Endothelial cell of umbilical vein (primary cell): ENCODE measurements around the gene RIMKLB. TPM values are rescaled to one million over a fixed set of nuclear protein-coding genes. Genes with fewer than 3 reads are reported as not detected.

Source experiments
- BruUV-seq: library from RNA; stranded (reverse); fragments of 400-500 nt; replicated peaks from 2 replicates; lab custom pipeline; 2021; lab: Mats Ljungman, UMichigan
- CTCF ChIA-PET: fragments of 300-600, 350-600 bp; sonication (Branson Sonifier 250); formaldehyde crosslinking; loops from one replicate; lab custom pipeline; 2021; ENCODE audit warnings: antibody characterized with exemption, inconsistent platforms; lab: Charles Lee
- POLR2A ChIA-PET: fragments of 300-600, 350-600 bp; sonication (Branson Sonifier 250); formaldehyde crosslinking; loops from one replicate; lab custom pipeline; 2021; ENCODE audit warnings: antibody characterized with exemption, inconsistent platforms; lab: Charles Lee
- DNase-seq: peaks from one replicate; pipeline ENCODE4 v3.0.0-alpha.2; 2011; ENCODE audit warnings: low read depth, low spot score
- FAIRE-seq: peaks from 2 replicates; lab custom pipeline; 2011; peaks lifted over from hg19 to GRCh38; lab: Jason Lieb, UNC
- H2AFZ ChIP-seq: 2 replicates; pipeline ENCODE4 v1.6.0; 2012; ENCODE audit warnings: low read depth, low read length, control low read depth, inconsistent platforms
- H3K27ac ChIP-seq: 2 replicates; pipeline ENCODE4 v1.5.1; 2011; ENCODE audit warnings: low read depth, mild to moderate bottlenecking, control low read depth, low read length, moderate library complexity; ENCODE audit not compliant: insufficient read depth
- H3K27me3 ChIP-seq, 2 experiments: 2 replicates each; pipeline versions ENCODE4 v1.6.0 to v1.6.1; 2011; ENCODE audit warnings: low read length in 2 of 2, mixed read lengths in 1 of 2; ENCODE audit not compliant: control insufficient read depth in 2 of 2, insufficient read depth in 2 of 2
- H3K36me3 ChIP-seq, 2 experiments: 2 replicates in 1 of 2; 3 replicates in 1 of 2; pipeline ENCODE4 v1.5.1; 2011; ENCODE audit warnings: low read length in 2 of 2, mild to moderate bottlenecking in 1 of 2, moderate library complexity in 1 of 2; ENCODE audit not compliant: control insufficient read depth in 2 of 2, insufficient read depth in 2 of 2; ENCODE audit errors: extremely low read depth in 1 of 2
- H3K4me1 ChIP-seq: 3 replicates; pipeline ENCODE4 v1.5.1; 2011; ENCODE audit warnings: mild to moderate bottlenecking, low read length; ENCODE audit not compliant: control insufficient read depth, insufficient read depth; ENCODE audit errors: extremely low read depth
- H3K4me2 ChIP-seq: 2 replicates; pipeline ENCODE4 v1.6.1; 2011; ENCODE audit warnings: low read length, control low read depth, mixed read lengths; ENCODE audit not compliant: insufficient read depth
- H3K4me3 ChIP-seq, 3 experiments: fragments of 200-600 bp in 1 of 3; sonication (generic), shearing (Covaris generic) in 1 of 3; replicated peaks in 1 of 3; 2 replicates each; pipeline ENCODE4 v1.5.1; 2011 to 2016; ENCODE audit warnings: control low read depth in 3 of 3, low read length in 3 of 3, mild to moderate bottlenecking in 2 of 3, inconsistent platforms in 1 of 3, low read depth in 1 of 3, moderate library complexity in 1 of 3; ENCODE audit not compliant: insufficient read depth in 1 of 3
- H3K79me2 ChIP-seq: 2 replicates; pipeline ENCODE4 v1.6.0; 2012; ENCODE audit warnings: low read length, inconsistent platforms; ENCODE audit not compliant: control insufficient read depth, insufficient read depth
- H3K9ac ChIP-seq: replicated peaks from 2 replicates; pipeline ENCODE3; 2011; ENCODE audit warnings: low read length, control low read depth; ENCODE audit not compliant: insufficient read depth; ENCODE audit errors: extremely low read depth
- H3K9me1 ChIP-seq: replicated peaks from 3 replicates; pipeline ENCODE4 v1.6.0; 2011; ENCODE audit warnings: mild to moderate bottlenecking, low read length; ENCODE audit not compliant: control insufficient read depth, insufficient read depth; ENCODE audit errors: extremely low read depth
- H3K9me3 ChIP-seq: replicated peaks from 2 replicates; pipeline ENCODE4 v1.5.1; 2012; ENCODE audit warnings: low read length, inconsistent platforms; ENCODE audit not compliant: control insufficient read depth, insufficient read depth
- H4K20me1 ChIP-seq: replicated peaks from 2 replicates; pipeline ENCODE3; 2011; ENCODE audit warnings: mild to moderate bottlenecking, low read length; ENCODE audit not compliant: control insufficient read depth, insufficient read depth; ENCODE audit errors: extremely low read depth
- EZH2 ChIP-seq: IDR thresholded peaks from 2 replicates; pipeline ENCODE4 v1.6.1; 2012; ENCODE audit warnings: borderline replicate concordance, low read depth, mild to moderate bottlenecking, moderate library complexity, low read length, inconsistent platforms; ENCODE audit not compliant: severe bottlenecking
- FOS ChIP-seq: IDR thresholded peaks from 2 replicates; pipeline ENCODE4 v1.6.1; 2011; ENCODE audit warnings: mild to moderate bottlenecking, low read length, moderate library complexity, borderline replicate concordance; ENCODE audit not compliant: insufficient read depth
- JUN ChIP-seq: IDR thresholded peaks from 2 replicates; pipeline ENCODE4 v1.6.1; 2011; ENCODE audit warnings: borderline replicate concordance, low read depth; ENCODE audit not compliant: insufficient read length, insufficient read depth
- MAX ChIP-seq: IDR thresholded peaks from 2 replicates; pipeline ENCODE4 v1.6.1; 2011; ENCODE audit not compliant: insufficient read depth, insufficient read length
- POLR2A ChIP-seq: IDR thresholded peaks from 2 replicates; pipeline ENCODE4 v1.6.1; 2012; ENCODE audit warnings: low read depth, mild to moderate bottlenecking, control low read depth, low read length
- POLR2AphosphoS5 ChIP-seq: IDR thresholded peaks from 2 replicates; pipeline ENCODE4 v1.6.1; 2012; ENCODE audit warnings: low read depth, mild to moderate bottlenecking, control low read depth, low read length, moderate library complexity; ENCODE audit not compliant: insufficient read depth
- dilution Hi-C: fragments of 300-500 bp; cut with MboI; formaldehyde crosslinking; loops from one replicate; pipeline ENCODE4 v1.15.0; 2019; ENCODE audit warnings: low sequenced_read_pairs; ENCODE audit not compliant: extremely low pct_ligation_motif_present
- intact Hi-C: fragments of 100-400 bp; cut with micrococcal nuclease; formaldehyde crosslinking; loops from one replicate; pipeline ENCODE4 v1.10.0; 2022
- polyA plus RNA-seq, 4 experiments: library from polyadenylated mRNA; depleted of rRNA in 3 of 4; stranded (reverse) in 3 of 4; unstranded in 1 of 4; fragments of >200 nt; gene quantifications; 2 replicates each; pipeline versions ENCODE4 v1.2.1 to v1.2.3, GENCODE V29; 2011 to 2012; ENCODE audit warnings: missing spikeins in 1 of 4
- total RNA-seq: library from RNA; stranded (reverse); gene quantifications from 2 replicates; pipeline ENCODE4 v1.2.3, GENCODE V29; 2021
- TF ChIP-seq, protein P1 (sequence below), 2 donors: IDR thresholded peaks; 1 replicate in 1 of 2; 2 replicates in 1 of 2; pipeline ENCODE4 v1.5.1; 2011; ENCODE audit warnings: low read length in 2 of 2, mild to moderate bottlenecking in 2 of 2, moderate library complexity in 2 of 2, control low read depth in 1 of 2, inconsistent platforms in 1 of 2, low read depth in 1 of 2; ENCODE audit not compliant: insufficient read depth in 1 of 2; ENCODE audit errors: extremely low read depth in 1 of 2

The RIMKLB gene
- total and polyA plus RNA-seq, 2 donors (not counting 3 experiments of a cell fraction or from before 2014, with no cell fraction given): 35.5 to 64.3 TPM

DNA sequence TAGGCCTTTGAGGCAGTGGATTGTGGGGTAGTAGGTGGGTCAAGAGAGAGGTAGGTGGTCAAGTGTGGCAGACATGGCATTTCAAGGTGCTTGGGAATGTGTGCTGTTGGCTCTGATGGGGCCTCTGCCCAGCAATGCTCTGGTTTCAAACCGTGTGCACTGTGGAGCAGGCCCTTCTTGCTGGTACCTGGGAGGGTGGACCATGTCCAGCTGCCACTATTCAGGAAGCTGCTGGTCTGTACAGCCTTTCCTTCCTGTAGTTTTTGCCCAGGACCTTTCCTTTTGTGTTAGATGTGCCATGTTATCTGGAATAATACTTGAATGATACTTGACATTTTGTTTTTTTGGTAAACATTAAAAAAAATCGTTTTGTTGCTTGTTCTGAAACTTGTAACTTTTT, 14.8 kb downstream of the RIMKLB start:
- FAIRE-seq (peak; percentile 74), DNase-seq (peak; percentile 62)
- H3K4me2 ChIP-seq: peak overlapping the region; percentile 64
- TF ChIP-seq JUN (no peak), EZH2 (no peak), POLR2A (no peak), POLR2AphosphoS5 (no peak), FOS (no peak), MAX (no peak)
- TF ChIP-seq, protein P1, sequence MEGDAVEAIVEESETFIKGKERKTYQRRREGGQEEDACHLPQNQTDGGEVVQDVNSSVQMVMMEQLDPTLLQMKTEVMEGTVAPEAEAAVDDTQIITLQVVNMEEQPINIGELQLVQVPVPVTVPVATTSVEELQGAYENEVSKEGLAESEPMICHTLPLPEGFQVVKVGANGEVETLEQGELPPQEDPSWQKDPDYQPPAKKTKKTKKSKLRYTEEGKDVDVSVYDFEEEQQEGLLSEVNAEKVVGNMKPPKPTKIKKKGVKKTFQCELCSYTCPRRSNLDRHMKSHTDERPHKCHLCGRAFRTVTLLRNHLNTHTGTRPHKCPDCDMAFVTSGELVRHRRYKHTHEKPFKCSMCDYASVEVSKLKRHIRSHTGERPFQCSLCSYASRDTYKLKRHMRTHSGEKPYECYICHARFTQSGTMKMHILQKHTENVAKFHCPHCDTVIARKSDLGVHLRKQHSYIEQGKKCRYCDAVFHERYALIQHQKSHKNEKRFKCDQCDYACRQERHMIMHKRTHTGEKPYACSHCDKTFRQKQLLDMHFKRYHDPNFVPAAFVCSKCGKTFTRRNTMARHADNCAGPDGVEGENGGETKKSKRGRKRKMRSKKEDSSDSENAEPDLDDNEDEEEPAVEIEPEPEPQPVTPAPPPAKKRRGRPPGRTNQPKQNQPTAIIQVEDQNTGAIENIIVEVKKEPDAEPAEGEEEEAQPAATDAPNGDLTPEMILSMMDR (IDR thresholded peaks at IDR 0.05; ENCODE audit: extremely low read depth in 1 of 2, insufficient read depth in 1 of 2, low read depth in 1 of 2, low read length in 2 of 2): no peak
- H3K27me3 ChIP-seq: no peaks in the 10 kb centered on the region
- no peak overlapping the region for H3K27ac ChIP-seq
- H3K4me3 ChIP-seq: peak overlapping the region in 1 of 3 experiments; percentile 0
- ChIA-PET CTCF (interaction anchor here (1.2 to 1.4 kb wide), 2 partner anchors 55 to 168 kb away, joined by 3 to 4 read pairs; no protein-coding TSS in a partner anchor), POLR2A (no interaction called here)
- dilution Hi-C loops (no loop called here), intact Hi-C loops (no loop called here)
- no peak overlapping the region for H2AFZ ChIP-seq
- peaks cover 40% of the 10 kb centered on the region for H3K79me2 ChIP-seq
- H3K9me1 ChIP-seq: no peaks in the 10 kb centered on the region
- peaks cover 22% of the 10 kb centered on the region for H3K4me1 ChIP-seq
- no peak overlapping the region for H3K9ac ChIP-seq
- H3K9me3 ChIP-seq: no peaks in the 10 kb centered on the region
- no TSS peak for BruUV-seq
- no peaks in the 10 kb centered on the region for H4K20me1 ChIP-seq
- peaks cover 0 to 11% of the 10 kb centered on the region in 2 experiments for H3K36me3 ChIP-seq
